GM21447 (cell line): ENCODE results near the gene GPR33.
A peak's percentile ranks its signal among the peaks of the same experiment; 100 is the strongest.
"Not testable (repeated sequence)": the region's sequence is repeated elsewhere in the genome, so short reads cannot be mapped to it uniquely, and the experiment has no call there.

ENCODE experiments used
- ATAC-seq: cut with Tn5 transposase; IDR thresholded peaks from one replicate; pipeline ENCODE4 v1.9.1; 2021; ENCODE audit not compliant: unreplicated experiment

Gene GPR33

DNA sequence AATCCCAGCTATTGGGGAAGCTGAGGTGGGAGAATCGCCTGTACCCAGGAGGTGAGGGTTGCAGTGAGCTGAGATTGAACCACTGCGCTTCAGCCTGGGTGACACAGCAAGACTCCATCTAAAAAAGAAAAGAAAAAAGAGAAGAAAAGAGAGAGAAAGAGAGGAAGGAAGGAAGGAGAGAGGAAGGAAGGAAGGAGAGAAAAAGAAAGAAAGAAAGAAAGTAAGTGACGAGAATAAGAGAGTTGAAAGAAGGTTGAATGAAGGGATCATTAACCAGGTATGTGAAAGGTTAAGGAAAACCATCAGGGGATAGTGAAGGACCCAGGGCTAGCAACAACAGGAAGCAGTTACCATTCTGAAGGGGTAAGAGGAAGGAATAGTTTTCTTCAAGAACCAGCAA lies 26.3 kb downstream of the GPR33 start:
- ATAC-seq = no peak

DNA sequence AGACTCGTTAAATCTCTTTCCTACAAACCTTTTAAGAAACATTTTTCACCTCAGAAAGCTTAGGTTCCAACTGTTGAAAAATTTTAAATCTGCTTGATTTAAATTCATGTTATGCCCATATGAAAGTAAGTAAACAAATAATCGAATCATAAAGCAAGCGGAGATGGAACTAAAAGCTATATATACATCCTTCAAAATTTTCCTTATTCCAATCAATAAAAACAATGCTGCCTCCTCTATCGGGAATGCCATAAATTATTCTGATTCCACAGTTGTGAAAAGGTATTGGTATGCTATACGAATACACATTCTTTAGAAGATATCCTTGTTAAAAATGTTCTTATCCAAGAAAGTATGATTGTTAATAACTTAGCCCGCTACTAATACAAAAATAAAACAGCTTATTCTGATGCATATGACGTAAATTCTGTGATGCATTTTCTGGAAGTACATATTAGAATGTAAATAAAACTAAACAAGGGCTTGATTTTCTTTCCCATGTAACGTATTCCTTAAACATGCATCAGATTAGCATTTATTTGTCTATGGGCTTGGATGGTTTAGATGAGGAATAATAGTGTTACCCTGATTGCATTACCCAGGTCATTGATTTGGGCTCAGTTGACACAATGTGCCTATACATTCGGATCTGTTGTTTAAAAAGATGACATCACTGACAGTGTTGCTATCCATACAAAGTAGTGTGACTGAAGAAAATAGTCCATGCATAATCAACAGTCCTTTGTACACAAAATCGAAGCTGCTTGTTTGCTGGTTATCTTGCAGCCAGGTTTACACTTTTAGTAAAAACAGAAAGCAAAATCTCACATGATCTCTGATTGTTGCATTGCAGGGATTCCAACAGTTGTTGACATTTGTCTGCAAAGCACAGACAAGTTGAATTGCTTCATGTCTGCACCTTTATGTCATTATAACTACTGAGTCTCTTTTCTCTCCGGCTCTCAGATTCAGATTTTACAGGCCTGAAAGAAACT lies 29.9 kb downstream of the GPR33 start:
- no peak for ATAC-seq

DNA sequence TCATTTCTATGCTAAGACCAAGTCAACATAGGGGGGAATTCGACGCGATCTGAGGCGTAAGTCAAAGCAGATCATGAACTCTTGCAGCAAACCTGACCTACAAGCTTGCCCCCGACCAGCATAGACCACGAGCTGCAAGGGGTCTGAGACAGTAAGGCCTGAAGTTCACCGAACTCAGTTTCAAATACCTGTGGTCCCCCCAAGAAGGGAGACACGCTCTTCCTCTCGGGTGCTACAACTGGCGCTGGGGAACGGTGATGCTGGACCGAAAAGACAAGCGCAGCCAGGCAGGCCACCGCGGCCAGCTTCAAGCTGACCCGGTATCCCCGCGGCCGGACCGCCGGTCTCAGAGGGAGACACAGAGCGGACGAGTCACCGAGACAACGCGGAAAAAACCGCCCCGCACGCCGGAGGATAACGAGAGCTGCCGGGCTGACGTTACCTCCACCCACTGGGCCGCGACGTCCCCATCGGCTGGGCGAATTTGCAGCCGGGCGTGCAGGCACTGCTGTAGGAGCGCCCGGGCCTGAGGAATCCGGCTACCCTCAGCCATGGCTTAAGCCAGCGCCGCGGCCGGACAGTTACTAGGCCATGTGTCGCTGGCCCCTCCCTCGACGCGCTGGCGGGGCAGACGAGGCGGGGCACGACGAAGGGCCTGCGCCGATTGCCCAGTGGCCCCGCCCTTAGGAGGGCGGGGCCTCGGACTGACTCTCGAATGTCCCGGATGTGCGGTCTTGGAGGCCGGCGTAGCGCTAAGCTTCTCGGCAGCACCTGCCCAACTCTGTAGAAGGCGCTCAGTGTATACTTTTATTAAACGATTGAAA lies 30.8 kb downstream of the GPR33 start, which contains the start of gene DTD2:
Gene DTD2 (minus strand): TSS at position 666 of the 824 bp plus-strand sequence. CDS start 113 bp downstream, at position 553.
- peak; percentile 98 for ATAC-seq

DNA sequence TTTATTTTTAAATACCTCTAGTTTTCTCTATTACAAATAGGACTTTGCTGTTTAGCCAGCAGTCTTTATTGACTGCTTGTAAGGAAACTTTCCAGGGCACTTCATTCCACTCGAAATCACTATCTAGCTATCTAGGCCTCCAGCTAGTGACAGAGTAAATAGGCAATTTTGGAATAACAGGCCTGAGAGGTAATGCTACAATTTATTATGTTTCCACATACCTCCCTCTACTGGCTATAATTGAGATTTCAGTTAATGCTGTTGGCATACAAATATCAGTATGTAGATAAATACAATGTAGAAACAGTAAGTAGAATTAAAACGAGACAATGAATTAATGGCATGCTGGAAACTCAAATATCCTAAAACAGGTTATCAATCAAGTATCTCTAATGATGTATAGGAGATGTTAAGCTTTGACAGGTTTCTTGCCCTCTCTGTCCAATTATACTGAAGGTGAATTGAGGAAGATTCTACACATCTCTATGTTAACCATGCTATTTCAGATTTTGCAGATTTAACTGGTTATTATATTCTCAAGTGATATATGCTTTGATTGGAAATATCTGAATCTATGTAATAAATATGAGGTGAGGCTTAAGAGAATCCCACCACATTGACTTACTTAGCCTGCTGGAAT lies 37.7 kb downstream of the GPR33 start:
- ATAC-seq = no peak

DNA sequence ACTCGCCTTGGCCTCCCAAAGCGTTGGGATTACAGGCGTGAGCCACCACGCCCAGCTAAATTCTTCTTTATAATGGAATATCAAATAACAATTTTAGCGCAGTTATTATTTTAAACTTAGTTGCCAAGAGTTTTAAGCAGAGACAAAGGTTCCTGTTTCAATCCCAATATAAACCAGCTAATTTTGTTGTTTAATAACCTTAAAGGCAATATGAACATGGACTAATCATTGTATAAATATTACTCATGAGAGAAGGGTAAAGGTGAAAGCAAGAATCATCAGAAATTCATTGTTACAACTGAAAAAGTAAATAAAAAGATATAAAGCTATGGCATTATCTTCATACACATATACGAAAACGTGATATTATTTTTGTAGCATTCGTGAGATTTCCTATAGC lies 38.7 kb downstream of the GPR33 start:
- no peak for ATAC-seq

DNA sequence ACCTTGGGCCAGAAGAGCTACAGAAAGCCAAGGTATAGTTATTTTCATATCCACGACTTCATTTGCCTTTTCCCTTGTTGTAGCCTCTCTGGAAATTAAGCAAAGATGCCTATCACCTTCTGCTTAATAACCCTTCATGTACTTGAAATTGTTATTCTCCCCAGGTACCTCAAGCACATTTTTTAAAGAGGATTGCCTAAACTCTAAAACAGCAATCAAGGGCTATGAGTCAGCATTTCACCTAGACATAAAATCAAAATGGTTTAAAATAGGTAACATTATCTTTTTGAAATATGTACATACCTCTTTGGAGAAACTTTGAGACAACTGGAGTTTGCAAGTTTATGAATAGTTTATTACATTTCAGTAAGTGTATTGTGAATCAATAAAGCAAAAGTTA lies 42.1 kb downstream of the GPR33 start:
- no peak for ATAC-seq

DNA sequence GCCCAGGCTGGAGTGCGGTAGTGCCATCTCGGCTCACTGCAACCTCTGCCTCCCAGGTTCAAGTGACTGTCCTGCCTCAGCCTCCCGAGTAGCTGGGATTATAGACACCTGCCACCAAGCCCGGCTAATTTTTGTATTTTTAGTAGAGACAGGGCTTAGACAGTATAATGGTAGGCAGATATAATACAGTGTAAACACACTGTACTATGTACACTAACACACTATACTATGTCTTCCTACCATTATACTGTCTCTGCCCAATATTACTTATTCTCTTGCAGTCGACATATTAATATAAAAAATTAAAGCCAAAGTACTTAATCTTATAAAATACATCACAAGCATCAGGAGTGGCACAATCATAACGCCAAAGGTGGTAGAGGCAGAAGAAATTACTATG lies 45.6 kb downstream of the GPR33 start:
- no peak for ATAC-seq

DNA sequence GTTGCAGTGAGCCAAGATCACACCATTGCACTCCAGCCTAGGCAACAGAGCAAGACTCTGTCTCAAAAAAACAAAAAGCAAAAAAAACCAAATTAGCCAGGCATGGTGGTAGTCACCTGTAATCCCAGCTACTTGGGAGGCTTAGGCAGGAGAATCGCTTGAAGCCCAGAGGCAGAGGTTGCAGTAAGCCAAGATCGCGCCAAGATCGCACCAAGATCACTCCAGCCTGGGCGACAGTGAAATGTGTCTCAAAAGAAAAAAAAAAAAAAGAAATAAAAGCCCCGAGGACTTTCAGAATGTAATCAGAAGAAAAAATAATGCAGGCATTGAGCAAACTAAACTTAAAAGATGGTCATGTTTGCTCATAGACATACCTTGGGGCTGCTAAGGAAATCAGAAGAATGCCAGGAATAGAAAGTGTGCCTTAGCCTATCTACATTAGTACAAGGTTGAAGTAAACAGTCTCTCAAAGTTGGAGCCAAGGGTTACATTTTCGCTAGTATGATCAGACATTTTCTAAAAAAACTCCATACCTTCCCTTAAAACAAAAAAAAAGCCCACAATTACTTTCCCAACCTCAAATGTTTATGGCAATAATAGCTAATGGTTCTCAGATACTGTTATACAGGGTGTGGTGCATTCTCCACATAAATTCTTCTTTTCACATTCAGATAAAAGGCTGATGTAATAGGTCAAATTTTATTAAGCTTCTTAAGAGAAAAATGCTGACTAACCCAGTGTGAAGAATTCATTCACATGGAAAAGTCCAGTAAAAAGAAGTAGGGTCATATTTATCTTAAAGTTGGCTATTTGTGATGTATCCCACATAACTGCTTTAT lies 46.3 kb downstream of the GPR33 start:
- ATAC-seq = no peak

DNA sequence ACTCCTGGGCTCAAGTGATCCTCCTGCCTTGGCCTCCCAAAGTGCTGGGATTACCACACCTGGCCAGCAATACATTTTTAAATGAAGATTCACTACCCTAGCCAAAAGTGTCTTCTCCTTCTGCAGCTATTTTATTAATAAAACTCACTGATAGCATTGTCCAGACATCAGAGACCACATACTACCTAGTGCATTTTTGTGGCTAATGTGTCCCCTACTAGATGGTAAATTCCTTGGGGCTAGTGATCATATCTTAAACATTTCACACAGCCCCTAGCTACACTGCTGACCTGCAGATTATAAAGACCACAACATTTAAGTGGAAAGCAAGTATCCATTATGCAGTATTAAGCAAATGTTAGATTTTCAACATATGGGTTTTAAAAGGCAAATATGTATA lies 47.6 kb downstream of the GPR33 start:
- ATAC-seq = no peak

DNA sequence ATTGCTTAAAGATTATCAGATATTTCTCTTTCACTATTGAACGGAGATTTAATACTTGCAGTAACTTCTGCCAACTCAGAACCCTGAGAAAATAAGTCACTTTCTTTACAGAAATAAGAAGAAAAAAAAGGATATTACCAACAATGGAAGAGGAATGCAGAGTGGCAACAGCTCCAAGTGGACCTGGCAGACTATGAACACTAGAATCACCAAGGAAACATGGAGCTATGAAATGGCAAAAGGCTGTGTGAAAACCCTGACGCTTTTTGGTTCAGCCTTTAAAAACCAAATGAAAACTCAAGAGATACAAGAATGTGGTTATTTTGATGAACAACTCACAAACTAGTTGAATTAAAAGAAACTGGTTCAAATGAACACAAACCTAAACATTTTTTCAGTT lies 48.3 kb downstream of the GPR33 start:
- ATAC-seq = no peak

DNA sequence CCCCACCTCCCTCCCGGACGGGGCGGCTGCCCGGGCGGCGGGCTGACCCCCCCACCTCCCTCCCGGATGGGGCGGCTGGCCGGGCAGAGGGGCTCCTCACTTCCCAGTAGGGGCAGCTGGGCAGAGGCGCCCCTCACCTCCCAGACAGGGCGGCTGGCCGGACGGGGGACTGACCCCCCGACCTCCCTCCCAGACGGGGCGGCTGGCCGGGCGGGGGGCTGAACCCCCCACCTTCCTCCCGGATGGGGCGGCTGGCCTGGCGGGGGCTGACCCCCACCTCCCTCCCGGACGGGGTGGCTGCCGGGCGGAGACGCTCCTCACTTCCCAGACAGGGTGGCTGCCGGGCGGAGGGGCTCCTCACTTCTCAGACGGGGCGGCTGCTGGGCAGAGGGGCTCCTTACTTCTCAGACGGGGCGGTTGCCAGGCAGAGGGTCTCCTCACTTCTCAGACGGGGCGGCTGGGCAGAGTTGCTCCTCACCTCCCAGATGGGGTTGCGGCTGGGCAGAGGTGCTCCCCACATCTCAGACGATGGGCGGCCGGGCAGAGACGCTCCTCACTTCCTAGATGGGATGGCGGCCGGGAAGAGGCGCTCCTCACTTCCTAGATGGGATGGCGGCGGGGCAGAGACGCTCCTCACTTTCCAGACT lies 50.7 kb downstream of the GPR33 start:
- ATAC-seq = not testable (repeated sequence)

DNA sequence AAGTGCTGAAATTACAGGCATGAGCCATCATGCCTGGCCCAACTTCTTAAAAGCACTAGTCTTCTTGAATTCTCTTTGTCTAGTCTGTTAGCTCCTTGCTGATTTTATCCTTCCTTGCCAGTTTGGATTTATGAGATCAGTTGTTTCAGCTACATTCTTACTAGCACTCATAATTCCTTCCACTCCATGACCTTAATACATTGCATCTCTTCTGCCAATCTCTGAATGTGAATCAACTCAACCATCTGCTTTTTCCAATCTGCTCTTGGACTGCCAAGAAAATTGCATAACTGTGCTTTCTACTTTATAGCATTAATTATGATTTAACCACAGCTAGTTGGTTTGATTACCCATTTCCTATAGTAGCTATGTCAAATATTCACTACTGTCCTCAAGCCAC lies 52.6 kb downstream of the GPR33 start:
- no peak for ATAC-seq
